Measurements from ENCODE around the gene RILPL2.

The RILPL2 gene

GRCh38 chr12:123389560-123390351 lies 46.7 kb downstream of the RILPL2 start:
- H3K36me3 ChIP-seq (replicated peaks; ENCODE audit: insufficient read depth, low read length) = no peaks in the 10 kb centered on the region
- no peak overlapping the region for H3K27ac ChIP-seq (ENCODE audit: low read length)
- no peaks in the 10 kb centered on the region for H3K9me3 ChIP-seq (replicated peaks; ENCODE audit: insufficient read depth, low read length)
- peaks cover 10% of the 10 kb centered on the region for H3K4me1 ChIP-seq (ENCODE audit: low read length)
- no peaks in the 10 kb centered on the region for H4K20me1 ChIP-seq (ENCODE audit: insufficient read depth, low read length)
- H3K9ac ChIP-seq (ENCODE audit: low read length) = no peak overlapping the region
- no peak overlapping the region for H3K4me2 ChIP-seq (ENCODE audit: low read depth, low read length)
- H3K79me2 ChIP-seq (ENCODE audit: low read length) = peaks cover 35% of the 10 kb centered on the region
- H3K9me2 ChIP-seq (replicated peaks; ENCODE audit: insufficient read depth, low read length) = no peaks in the 10 kb centered on the region
- TF ChIP-seq EZH2 (optimal IDR thresholded peaks at IDR 0.05; ENCODE audit: low read depth, low read length) (no peak), CTCF (IDR thresholded peaks at IDR 0.05; ENCODE audit: low read length) (no peak), EZH2phosphoT487 (IDR thresholded peaks at IDR 0.05; ENCODE audit: low read length) (no peak)
- no peak for DNase-seq
- no peak overlapping the region; the same call in 1 of the 2 replicates for H3K4me3 ChIP-seq (ENCODE audit: low read length)
- no peak overlapping the region for H2AFZ ChIP-seq (ENCODE audit: low read length)
- H3F3A ChIP-seq (ENCODE audit: insufficient read depth, low read length) = peaks cover 10% of the 10 kb centered on the region; the same call in 1 of the 2 replicates
- no peaks in the 10 kb centered on the region for H3K27me3 ChIP-seq (replicated peaks; ENCODE audit: insufficient read depth, low read length)

GRCh38 chr12:123388951-123389559 lies 47.4 kb downstream of the RILPL2 start:
- H3K27ac ChIP-seq (ENCODE audit: low read length) = no peak overlapping the region
- peaks cover 10% of the 10 kb centered on the region; the same call in 1 of the 2 replicates for H3F3A ChIP-seq (ENCODE audit: insufficient read depth, low read length)
- no peaks in the 10 kb centered on the region for H3K9me2 ChIP-seq (replicated peaks; ENCODE audit: insufficient read depth, low read length)
- H3K9me3 ChIP-seq (replicated peaks; ENCODE audit: insufficient read depth, low read length) = no peaks in the 10 kb centered on the region
- H3K4me3 ChIP-seq (ENCODE audit: low read length) = no peak overlapping the region
- H3K4me2 ChIP-seq (ENCODE audit: low read depth, low read length) = no peak overlapping the region
- H3K27me3 ChIP-seq (replicated peaks; ENCODE audit: insufficient read depth, low read length) = no peaks in the 10 kb centered on the region
- H2AFZ ChIP-seq (ENCODE audit: low read length) = no peak overlapping the region
- no peaks in the 10 kb centered on the region for H3K36me3 ChIP-seq (replicated peaks; ENCODE audit: insufficient read depth, low read length)
- no peak overlapping the region for H3K9ac ChIP-seq (ENCODE audit: low read length)
- TF ChIP-seq EZH2phosphoT487 (IDR thresholded peaks at IDR 0.05; ENCODE audit: low read length) (no peak), EZH2 (optimal IDR thresholded peaks at IDR 0.05; ENCODE audit: low read depth, low read length) (no peak), CTCF (IDR thresholded peaks at IDR 0.05; ENCODE audit: low read length) (no peak)
- H3K4me1 ChIP-seq (ENCODE audit: low read length) = peaks cover 10% of the 10 kb centered on the region
- H4K20me1 ChIP-seq (ENCODE audit: insufficient read depth, low read length) = no peaks in the 10 kb centered on the region
- H3K79me2 ChIP-seq (ENCODE audit: low read length) = peaks cover 41% of the 10 kb centered on the region
- no peak for DNase-seq

- Histone ChIP-seq H3F3A (ENCODE audit: insufficient read depth, low read length) (peaks cover 10% of the 10 kb centered on the region; the same call in 1 of the 2 replicates), H2AFZ (ENCODE audit: low read length) (peak overlapping the region; percentile 58; the same call in 1 of the 2 replicates), H3K79me2 (ENCODE audit: low read length) (peaks cover 41% of the 10 kb centered on the region), H3K9me3 (replicated peaks; ENCODE audit: insufficient read depth, low read length) (no peaks in the 10 kb centered on the region), H3K9ac (ENCODE audit: low read length) (peak overlapping the region; percentile 64), H3K4me2 (ENCODE audit: low read depth, low read length) (peak overlapping the region; percentile 78), H3K9me2 (replicated peaks; ENCODE audit: insufficient read depth, low read length) (no peaks in the 10 kb centered on the region), H4K20me1 (ENCODE audit: insufficient read depth, low read length) (no peaks in the 10 kb centered on the region), H3K36me3 (replicated peaks; ENCODE audit: insufficient read depth, low read length) (no peaks in the 10 kb centered on the region), H3K4me3 (ENCODE audit: low read length) (peak overlapping the region; percentile 61), H3K27me3 (replicated peaks; ENCODE audit: insufficient read depth, low read length) (no peaks in the 10 kb centered on the region), H3K27ac (ENCODE audit: low read length) (peak overlapping the region; percentile 56), H3K4me1 (ENCODE audit: low read length) (peaks cover 10% of the 10 kb centered on the region)
- DNase-seq = peak; percentile 38
- TF ChIP-seq EZH2phosphoT487 (IDR thresholded peaks at IDR 0.05; ENCODE audit: low read length) (no peak), CTCF (IDR thresholded peaks at IDR 0.05; ENCODE audit: low read length) (no peak), EZH2 (optimal IDR thresholded peaks at IDR 0.05; ENCODE audit: low read depth, low read length) (no peak)
Observed at GRCh38 chr12:123388177-123388950, 48.1 kb downstream of the RILPL2 start.
